HG02571 (cell line): ENCODE measurements around the gene NTRK1.
"Not testable (repeated sequence)": the region's sequence is repeated elsewhere in the genome, so short reads cannot be mapped to it uniquely, and the experiment has no call there.

Experiments
- ATAC-seq: cut with Tn5 transposase; IDR thresholded peaks from one replicate; pipeline ENCODE4 v1.9.1; 2021; ENCODE audit warnings: mild to moderate bottlenecking, moderate library complexity; ENCODE audit not compliant: unreplicated experiment

The NTRK1 gene

GRCh38 chr1:156910309-156910782, 49.7 kb downstream of the NTRK1 start:
- ATAC-seq, result no peak

GRCh38 chr1:156911577-156912298, 51.1 kb downstream of the NTRK1 start:
- no peak for ATAC-seq

- ATAC-seq, result no peak
Measured at GRCh38 chr1:156912310-156912709, 51.6 kb downstream of the NTRK1 start.

GRCh38 chr1:156912861-156913808, 52.5 kb downstream of the NTRK1 start:
- no peak for ATAC-seq

GRCh38 chr1:156913809-156914387, 53.2 kb downstream of the NTRK1 start:
- no peak for ATAC-seq

GRCh38 chr1:156914440-156914856, 53.8 kb downstream of the NTRK1 start:
- ATAC-seq, result no peak

- ATAC-seq, result no peak
Measured at GRCh38 chr1:156920233-156921052, 59.8 kb downstream of the NTRK1 start, which contains the start of gene LRRC71. Gene LRRC71 (plus strand): TSS chr1:156920632. CDS start chr1:156920804, 172 bp downstream.

- ATAC-seq, result no peak
Measured at GRCh38 chr1:156921053-156921529, 60.4 kb downstream of the NTRK1 start.

GRCh38 chr1:156922986-156923669, 62.5 kb downstream of the NTRK1 start:
- ATAC-seq, result no peak

- no peak for ATAC-seq
Measured at GRCh38 chr1:156923670-156924477, 63.2 kb downstream of the NTRK1 start.

- no peak for ATAC-seq
Measured at GRCh38 chr1:156924478-156925153, 64.0 kb downstream of the NTRK1 start.

GRCh38 chr1:156925154-156926010, 64.7 kb downstream of the NTRK1 start:
- no peak for ATAC-seq

- no peak for ATAC-seq
Measured at GRCh38 chr1:156926175-156926574, 65.5 kb downstream of the NTRK1 start.

GRCh38 chr1:156926695-156927094, 66.0 kb downstream of the NTRK1 start:
- ATAC-seq, result not testable (repeated sequence)

GRCh38 chr1:156927215-156928042, 66.8 kb downstream of the NTRK1 start:
- no peak for ATAC-seq

- ATAC-seq, result no peak
Measured at GRCh38 chr1:156928043-156928602, 67.5 kb downstream of the NTRK1 start.
